GM18951 (cell line): ENCODE data around the gene SYNE1.

ENCODE experiments used
- POLR2A ChIP-seq: IDR thresholded peaks from 4 replicates; pipeline ENCODE4 v1.6.1; 2011; ENCODE audit warnings: mild to moderate bottlenecking; ENCODE audit not compliant: insufficient read length, insufficient read depth; ENCODE audit errors: extremely low read depth
- in situ Hi-C: fragments of 300-500 bp; cut with MboI; formaldehyde crosslinking; loops from one replicate; pipeline ENCODE4 v1.12.0; 2022; ENCODE audit warnings: low sequenced_read_pairs, mixed read lengths, inconsistent platforms; ENCODE audit not compliant: unreplicated experiment

The SYNE1 gene

DNA sequence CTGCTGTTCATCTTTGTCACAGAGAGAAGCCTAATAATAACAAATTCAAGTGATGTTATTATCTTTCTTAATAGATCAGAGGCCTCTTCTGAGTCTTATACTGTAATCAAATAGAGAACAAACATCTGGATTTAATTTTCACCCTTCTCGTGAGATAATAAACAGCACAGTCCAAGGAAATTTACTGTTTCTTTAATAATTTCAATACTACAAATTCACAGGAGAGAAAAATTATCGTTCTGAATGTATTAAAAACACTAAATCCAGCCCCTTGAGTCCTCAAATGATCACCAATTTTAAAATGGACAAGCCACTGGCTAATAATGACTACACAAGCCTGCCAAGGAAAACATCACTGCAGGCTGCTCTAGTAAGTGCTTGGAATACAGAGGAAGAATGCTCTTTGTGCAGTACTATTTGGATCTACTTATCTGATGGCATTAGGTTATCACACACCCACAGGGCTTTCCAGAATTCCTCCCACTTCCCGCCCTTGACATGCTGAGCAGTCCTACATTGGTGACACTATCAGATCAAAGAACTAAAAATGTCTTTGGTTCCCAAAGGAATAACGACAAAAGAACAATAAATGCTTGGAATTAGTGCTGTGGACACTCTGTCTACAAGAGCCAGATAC lies 38.1 kb downstream of the SYNE1 start:
- TF ChIP-seq POLR2A: no peak
- in situ Hi-C loops: no loop called here

DNA sequence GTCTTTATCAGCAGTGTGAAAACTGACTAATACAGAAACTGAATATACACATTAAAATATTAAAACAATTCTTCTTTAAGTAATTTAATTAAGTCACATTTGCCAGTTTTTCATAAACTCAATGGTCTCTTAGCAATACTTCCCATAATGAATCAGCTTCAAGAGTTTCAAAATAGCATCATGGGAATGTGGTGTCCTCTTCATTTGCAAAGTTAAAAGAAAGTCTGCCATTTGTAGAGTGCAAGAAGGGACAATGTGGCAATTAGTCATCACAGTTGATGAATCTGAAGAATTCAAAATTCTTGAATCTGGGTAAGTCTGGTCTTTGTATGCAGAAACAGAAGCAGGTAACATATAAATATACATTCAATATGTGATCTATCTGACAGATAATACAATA lies 38.7 kb downstream of the SYNE1 start:
- in situ Hi-C loops: no loop called here
- no peak for TF ChIP-seq POLR2A

DNA sequence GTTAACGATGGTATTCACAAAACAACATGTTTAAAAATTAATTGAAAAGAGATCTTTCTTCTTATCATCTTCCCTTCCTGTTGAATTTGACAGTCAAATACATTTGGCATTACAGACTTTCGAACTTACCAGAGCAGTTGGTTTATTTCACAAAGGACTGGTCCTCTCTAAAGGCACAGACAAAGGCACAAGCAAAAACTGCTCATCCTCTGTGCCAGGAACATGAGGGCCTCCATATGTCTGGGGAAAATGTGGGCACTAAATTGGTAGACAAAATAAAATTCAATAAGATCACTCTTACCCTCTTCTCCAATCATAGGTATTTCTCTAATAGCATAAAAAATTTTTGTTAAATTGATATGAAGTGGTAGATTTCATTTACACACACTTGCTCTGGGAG lies 40.4 kb downstream of the SYNE1 start:
- TF ChIP-seq POLR2A: no peak
- in situ Hi-C loops: no loop called here

DNA sequence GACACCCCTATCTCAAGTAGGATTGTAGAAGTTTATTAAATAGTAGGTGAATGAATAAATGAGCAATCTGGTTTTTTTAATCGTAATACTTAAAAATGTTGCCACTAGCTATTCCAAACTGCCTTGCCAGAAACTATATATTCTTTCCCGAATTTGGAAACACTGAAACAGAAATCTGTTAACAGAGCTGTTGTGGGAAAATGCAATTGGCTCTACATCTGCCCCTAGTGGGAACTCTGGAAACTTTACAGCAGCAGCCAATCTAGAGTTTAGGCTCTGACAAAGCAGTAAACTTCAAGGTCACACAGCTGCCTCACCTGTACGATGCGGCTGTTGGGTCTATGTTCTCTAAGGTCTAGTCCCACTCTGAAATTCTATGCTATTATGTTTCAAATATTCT lies 41.7 kb downstream of the SYNE1 start:
- in situ Hi-C loops: no loop called here
- no peak for TF ChIP-seq POLR2A

DNA sequence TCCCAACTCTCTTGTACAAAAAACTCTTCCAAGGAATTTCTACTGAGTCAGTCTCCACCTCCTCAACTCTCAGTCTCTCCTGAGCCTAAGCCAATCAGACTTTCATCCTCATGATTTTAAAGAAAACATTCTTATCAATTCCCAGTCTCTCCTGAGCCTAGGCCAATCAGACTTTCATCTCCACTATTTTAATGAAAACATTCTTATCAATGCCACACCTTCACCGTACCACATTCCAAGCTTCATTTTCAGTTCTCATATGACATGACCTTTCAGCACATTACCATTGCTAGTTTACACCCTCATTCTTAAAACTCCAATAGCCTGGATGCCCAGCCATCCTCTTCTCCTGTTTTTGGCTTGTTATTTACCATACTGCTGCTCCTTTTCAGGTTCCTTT lies 42.5 kb downstream of the SYNE1 start:
- TF ChIP-seq POLR2A: no peak
- in situ Hi-C loops: no loop called here

DNA sequence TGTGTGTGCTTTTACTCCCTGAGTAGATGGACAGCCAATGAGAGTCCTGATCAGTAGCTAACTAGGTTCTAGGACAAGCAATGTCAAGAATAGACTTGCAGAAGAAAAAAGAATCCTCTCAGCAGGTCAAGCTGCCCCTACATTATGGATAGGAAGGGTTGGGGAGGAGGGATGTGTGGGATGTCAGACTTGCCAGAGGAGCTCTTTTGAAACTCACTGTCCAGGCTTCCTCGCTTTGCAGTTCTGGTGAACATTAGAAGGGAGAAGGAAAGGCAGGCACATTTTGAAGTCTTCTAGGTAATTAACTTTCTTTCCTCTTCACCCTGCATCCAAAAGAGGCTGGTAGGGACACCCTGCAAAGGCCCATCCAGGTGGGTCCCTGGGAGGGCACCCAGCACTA lies 48.7 kb downstream of the SYNE1 start:
- in situ Hi-C loops: no loop called here
- no peak for TF ChIP-seq POLR2A

DNA sequence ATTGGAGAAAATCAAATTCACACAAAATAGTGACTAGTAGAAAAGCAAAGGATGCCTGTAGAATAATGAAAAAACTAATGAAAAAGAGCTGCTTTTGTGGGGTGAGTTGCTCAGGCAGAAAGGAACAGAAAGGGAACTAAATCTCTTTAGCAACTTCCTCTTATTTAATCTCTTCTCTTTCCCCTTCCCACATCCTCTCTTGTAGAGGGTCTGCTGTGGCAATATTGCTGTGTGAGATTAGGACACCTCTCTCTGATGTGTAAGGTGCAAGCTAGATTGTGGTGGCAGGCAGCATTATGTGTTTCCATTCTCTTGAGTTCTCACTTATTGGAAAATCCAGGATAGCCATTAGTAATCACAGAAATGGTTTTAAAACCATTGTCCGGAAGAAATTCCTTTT lies 49.7 kb downstream of the SYNE1 start:
- in situ Hi-C loops: no loop called here
- TF ChIP-seq POLR2A: no peak

DNA sequence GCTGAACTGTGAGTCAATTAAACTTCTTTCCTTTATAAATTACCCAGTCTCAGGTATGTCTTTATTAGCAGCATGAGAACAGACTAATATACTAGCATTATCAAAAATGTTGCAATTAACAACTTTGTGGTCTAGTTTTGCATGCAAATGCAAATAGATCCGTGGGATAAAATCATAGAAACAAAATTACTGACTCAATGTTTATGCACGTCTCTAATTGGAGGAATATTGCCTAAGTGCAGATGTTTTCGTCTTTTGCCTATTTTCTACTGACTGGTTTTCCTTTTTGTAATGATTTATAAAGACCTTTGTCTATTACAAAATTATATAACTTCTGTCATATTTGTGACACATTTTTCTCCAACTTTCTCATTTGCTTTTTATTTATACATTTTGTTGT lies 51.9 kb downstream of the SYNE1 start:
- no peak for TF ChIP-seq POLR2A
- in situ Hi-C loops: no loop called here

DNA sequence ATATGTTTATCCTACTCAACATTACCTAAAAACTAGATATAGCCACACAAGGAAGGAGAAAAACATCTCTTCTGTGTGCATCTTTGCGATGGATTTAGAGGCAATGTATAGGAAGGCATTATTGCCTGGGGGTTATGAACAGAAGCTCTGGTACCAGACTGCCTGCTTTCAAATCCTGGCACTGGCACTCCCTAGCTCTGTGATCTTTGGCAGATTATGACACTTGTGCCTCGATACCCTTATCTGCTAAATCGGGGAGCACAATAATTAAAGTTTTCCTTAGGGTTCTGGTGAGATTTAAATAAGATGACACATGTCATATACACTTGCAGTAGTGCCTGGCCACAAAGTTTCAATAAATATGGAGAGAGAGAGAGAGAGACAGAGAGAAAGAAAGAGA lies 53.3 kb downstream of the SYNE1 start:
- TF ChIP-seq POLR2A: no peak
- in situ Hi-C loops: no loop called here

DNA sequence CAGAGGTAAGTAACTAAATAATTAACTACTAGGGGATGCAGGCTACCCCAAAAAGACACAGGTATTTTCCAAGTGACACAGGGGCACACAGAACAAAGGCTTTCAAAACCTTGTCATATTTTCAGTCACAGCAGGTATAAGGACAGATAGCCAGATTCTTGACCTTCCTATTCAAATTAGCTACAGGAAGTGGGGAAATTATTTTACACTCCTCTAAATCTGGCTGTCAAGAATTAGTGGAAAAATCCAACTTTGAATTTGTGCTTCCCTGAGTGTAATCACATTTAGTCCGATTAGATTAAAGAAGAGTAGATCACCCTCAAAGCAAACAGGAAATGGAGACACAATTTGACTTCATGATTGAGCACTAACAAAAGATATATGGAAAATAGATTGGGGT lies 60.6 kb downstream of the SYNE1 start:
- in situ Hi-C loops: no loop called here
- no peak for TF ChIP-seq POLR2A

DNA sequence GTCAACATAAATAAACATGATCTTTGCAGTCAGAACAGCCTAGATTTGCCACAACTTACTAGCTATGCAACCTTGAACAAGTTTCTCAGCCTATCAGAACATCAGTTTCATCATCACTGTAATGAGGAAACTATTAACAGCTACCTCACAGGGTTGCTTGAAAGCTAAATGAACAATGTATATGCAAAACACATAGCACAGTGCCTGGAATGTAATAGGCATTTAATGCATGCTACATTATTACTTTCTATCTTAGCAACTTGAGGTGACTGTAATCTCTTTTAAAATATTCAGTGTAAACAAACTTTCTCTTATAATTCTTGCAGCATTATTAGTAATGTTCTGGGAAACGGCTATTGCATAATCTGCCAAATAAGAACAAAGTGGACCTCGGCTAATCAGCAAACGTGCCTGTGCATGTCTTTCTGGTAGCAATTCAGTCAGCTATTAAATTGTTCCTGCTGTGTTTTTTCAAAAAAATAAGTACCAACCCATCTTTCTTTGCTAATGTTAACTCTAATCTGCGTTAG lies 61.5 kb downstream of the SYNE1 start:
- in situ Hi-C loops: no loop called here
- TF ChIP-seq POLR2A: no peak

DNA sequence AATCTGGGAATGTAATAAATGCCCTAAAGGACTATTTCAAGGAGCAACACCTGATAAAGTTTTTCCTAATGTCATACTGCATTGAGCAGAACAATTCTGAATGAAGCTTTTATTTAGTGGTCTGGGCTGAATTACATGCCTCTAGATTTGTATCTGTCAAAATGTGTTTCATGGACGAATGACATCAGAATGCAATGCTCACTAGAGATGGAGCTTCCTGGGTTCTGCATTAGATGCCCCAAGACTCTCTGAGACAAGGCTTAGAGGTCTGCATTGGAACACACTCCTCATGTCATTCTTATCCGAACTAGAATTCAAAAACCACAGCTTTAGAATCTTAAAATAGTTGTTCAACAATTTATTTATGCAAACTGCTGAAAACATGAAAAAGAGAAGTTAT lies 62.0 kb downstream of the SYNE1 start:
- in situ Hi-C loops: no loop called here
- no peak for TF ChIP-seq POLR2A

DNA sequence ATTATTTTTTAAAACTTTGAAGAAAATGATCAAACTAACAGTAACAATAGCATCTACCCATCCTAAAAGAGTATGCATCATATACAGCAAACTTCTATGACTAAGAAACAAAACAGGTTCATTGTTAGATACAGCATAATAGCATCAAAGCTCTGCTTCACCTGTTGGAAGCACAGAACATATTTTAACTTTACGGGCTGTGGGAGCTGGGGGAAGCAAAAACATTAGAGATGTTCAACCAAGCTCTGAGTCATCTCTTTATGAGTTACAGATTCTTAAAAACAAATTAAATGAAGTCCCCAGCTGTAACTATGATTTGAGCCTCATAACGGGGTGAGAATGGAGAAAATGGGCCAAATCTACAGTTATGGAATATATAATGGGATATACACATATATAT lies 63.4 kb downstream of the SYNE1 start:
- in situ Hi-C loops: no loop called here
- no peak for TF ChIP-seq POLR2A

DNA sequence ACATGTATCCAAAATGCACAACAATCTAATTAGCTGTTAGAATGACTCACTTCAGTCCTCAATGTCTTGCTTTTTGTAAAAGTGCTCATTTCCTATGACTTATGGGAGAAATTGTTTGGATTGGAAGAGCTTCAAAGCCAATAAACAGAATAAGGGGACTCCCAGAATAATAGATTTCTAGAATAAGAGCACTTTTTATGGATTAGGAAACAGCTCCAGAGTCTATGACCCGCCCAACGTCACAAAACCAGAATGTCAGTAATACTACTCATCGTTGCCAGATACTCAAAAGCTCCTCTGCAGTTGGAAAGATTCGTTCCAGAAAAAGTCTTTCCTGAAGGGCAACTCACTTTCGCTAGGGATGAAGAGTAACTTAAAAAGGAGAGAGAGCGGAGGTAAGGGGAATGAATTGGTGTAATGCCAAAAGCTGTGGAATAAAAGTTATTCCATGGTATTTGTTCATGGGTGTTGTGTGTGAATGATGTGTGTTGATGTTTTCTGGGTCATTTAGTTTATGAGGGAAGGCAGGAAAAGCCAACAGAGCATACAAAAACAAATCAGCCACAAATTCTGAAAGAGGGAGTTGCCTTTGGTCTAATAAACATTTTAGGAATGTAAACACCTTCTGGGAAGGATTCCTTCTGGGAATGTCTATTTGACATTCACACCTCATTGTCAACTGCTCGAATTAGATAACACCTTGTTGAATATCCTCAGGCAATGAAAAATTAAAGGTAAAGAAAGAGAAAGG lies 64.6 kb downstream of the SYNE1 start:
- TF ChIP-seq POLR2A: no peak
- in situ Hi-C loops: no loop called here

DNA sequence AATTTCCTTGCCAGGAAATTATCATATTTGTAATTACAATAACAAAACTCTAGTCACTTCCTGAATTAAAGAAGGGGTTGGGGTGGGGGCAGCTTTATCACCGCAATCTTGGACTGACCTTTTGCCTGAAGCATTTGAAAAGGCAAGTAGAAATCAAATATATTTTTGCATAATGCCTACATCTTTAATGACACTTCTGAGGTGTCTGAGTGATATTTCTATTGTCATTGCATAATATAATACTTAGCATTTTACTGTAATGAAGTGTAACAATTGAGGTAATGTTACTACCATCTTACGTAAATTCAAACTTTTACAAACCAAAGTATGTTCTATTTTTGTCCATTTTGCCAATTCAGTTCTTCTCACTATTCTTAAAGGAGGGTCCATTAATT lies 65.2 kb downstream of the SYNE1 start:
- in situ Hi-C loops: no loop called here
- TF ChIP-seq POLR2A: no peak

DNA sequence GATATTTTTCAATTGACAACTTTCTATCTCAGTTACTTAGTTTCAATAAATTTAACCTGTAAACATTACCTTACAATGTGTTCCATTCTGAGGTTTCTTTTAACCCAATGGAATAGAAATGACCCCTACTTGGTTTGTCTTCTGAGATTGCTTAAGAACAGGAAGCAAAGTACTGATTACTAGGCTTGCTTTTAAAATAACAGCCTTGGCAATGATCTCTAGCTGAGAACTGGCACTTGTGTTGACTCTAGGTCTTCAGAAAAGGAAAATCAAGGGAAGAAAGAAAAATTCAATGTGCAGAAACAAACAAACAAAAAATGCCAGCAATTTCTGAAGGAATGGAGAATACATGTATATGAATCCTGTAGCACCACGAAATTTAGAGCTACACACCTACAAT lies 66.1 kb downstream of the SYNE1 start:
- no peak for TF ChIP-seq POLR2A
- in situ Hi-C loops: no loop called here
